Fibroblast of skin of left biceps (primary cell): Measurements from ENCODE around the gene SLC30A10.
"Not testable (repeated sequence)": the region's sequence is repeated elsewhere in the genome, so short reads cannot be mapped to it uniquely, and the experiment has no call there.

Experiments used
- DNase-seq, 2 experiments: peaks; one replicate each; pipeline ENCODE4 v3.0.0-alpha.2; 2013; ENCODE audit warnings: low read depth in 2 of 2

SLC30A10 gene

DNA sequence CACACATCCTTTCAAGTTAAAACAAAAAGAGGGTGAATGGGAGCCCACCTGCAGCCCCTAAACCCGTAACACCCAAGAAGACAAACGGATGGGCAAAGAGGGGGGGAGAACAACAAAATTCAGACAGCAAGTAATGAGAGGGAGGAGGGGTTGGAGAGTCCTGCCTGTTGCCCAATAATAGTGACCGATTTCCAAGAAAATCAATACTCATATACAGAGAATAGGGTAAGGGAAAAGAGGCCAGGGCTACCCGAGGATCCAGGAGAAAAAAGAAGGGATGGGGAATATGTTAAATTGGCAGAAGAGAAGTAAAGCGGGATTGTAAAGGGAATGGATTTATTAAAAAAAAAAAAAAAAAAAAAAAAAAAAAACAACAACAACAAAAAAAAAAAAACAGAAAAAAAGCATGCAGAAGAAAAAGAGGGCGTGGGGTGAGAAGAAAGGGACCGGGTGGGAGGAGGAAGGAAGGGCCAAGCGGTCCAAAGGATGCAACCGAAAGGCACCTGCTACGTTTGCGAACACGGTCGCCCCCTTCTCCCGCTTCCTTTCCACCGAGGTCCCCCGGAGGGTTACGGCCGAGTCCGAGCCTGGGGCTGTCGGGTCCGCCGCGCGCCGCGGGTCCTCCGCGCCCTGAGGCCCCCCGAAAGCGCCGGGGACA, 930 bp downstream of the SLC30A10 start:
- DNase-seq: no peak

GRCh38 chr1:219926363-219926998, 1.9 kb downstream of the SLC30A10 start:
- DNase-seq: no peak

- no peak for DNase-seq
Observed at GRCh38 chr1:219924342-219924741, 4.0 kb downstream of the SLC30A10 start.

DNA sequence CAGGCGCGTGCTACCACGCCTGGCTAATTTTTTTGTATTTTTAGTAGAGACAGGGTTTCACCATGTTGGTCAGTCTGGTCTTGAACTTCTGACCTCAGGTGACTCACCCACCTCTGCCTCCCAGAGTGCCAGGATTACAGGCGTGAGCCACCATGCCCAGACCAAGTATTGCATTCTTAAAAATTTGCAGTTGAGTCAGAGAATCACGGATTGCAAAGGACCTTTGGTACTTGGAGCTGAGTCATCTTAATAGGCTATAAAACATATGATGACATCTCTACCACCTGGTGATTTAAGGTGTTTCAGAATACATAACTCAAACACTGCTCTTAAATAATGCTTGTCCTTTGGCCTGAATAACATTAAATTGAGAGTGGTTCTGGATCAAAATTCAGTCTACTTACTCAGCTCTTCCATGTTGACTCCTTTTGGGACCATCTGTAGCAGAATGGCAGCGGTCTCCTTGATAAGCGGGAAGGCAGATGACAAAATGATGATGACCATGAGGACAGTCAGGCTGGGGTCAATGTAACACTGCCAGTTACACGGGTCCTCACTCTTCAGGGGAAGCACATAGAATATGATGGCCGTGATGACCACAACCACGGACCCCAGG, 10.4 kb downstream of the SLC30A10 start:
- no peak for DNase-seq

DNA sequence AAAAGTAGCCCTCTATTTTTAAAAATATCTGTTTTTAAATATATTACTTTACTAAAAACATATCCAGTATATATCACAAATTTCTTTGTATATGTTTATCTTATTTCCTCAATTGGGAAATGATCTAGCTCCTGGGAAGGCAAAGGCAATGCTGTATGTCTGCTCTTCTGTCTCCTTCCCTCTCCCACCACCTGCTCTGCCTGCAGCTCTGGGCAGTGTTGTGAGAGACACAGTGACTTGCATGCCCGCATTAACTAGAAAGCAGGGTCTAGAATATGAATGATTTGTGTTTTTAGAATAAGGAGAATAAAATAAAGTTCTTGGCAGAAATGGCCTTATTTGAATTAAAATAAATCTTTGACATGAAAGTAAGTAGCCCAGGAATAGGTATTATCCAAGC, 11.1 kb downstream of the SLC30A10 start:
- no peak for DNase-seq

- DNase-seq: no peak
Observed at GRCh38 chr1:219916257-219916656, 12.1 kb downstream of the SLC30A10 start.

DNA sequence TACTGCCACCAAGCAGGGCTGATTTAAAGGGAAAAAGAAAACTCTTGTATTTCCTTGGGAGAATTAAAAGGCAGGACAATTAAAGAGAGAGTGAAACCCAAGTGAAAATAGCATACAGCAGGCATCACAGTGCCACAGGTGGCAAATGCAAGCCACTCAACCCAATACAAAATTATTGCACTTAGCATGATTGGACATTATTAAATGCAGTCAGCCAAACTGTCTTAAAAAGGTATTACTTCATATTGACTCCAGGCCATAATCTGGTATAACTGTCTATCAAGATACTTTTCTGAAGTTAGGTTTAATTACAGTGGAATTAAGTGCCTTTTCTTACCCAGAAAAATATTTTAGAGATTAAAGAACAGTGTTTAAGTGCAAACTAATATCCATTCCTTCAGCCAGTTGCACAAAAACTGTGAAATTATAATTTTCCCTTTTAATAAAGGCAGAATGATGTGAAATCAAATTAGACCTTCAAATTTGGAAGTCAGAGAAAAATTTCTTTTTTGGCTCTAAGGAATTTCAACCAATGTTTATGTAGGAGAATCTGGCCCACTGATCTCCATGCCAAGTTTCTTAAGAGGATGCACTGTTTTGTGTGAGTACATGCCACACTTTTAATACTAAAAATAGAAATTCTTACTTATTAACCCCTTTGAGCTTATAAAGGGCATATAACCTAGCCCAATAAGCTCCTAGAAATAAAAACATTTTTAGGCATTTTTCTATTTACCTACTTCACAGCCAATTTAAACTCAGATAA, 15.2 kb downstream of the SLC30A10 start:
- DNase-seq: no peak

GRCh38 chr1:219910716-219911115, 17.6 kb downstream of the SLC30A10 start:
- DNase-seq: no peak

DNA sequence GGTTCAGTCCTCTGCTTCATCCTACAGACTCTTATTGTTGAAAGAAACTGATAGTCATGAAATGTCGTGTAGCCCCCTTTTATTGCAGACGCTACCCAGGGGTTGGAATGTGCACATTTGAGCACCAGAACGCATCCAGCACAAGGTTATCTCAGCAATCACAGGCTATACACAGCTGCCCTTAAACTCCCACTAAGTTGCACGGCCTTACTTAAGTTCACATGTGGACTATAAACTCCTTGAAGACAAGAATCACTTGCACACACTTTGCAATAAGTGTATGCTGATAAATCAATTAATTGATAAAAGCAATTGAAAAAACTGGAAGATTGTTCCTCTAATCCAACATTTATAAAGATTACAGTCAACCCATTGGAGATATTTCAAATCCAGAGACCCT, 18.9 kb downstream of the SLC30A10 start:
- DNase-seq: no peak

DNA sequence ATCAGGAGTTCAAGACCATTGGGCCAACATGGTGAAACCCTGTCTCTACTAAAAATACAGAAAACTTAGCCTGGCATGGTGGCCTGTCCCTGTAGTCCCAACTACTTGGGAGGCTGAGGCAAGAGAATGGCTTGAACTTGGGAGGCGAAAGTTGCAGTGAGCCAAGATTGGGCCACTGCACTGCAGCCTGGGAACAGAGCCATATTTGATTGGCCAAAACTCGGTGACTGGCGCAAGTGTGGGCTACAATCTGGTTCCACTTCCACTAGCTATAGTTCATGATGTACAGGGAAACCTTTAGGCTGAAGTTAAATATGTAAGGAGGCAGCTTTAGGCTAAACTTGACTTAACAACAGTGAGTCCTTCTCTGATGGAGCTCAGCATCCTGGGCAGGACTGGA, 20.2 kb downstream of the SLC30A10 start:
- no peak for DNase-seq

DNA sequence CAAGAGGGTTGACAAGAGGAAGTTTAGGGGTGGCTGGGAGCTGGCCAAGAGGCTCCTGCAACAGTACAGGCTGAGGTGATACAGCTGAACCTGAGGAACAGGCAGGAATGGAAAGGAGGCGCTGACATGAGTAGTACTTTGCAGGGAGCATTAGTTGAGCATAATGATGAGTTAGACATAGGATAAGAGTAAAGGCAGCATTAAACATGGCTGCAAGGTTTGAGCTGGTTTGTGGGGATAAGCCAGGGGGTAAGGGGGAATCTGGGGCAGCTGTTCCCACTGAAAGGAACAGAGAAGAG, 20.6 kb downstream of the SLC30A10 start:
- no peak for DNase-seq

DNA sequence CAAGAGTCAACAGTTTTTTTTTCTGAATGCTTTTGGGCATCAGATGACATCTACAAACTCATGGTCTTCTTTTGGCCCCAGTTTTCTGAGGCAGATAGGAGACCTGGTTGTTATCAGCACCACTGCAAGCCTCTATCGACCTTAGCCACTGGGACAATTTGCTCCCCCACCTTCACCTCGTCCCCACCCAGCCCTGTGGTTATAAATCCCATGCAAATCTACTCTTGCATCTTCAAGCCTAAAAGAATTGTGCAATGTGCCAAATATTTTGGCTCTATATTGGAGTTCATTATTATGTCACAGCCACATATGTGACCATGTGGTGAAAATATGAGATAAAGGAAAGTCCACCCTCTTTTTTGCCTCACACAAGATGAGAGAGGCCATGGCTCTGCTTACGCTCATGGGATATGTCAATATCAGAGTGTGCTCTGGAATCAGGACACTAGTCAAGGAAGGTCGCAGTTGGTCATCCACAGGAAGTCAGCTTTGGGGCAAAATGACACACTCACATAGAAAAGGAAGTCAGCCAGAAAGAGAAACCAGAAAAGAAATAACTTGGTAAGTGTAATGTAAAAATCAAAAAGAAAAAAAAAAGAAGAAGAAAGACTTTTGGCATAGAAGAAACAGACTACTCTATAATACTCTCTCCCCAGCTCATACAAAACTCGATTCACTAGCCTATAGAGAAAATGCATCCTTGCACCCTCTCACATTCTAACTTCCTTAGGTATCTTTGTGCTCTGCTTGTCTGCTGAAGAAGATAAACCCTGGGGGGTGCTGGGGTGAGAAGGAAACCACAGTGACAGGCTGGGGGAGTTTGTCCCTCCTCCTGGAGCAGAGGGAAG, 21.2 kb downstream of the SLC30A10 start:
- no peak for DNase-seq

DNA sequence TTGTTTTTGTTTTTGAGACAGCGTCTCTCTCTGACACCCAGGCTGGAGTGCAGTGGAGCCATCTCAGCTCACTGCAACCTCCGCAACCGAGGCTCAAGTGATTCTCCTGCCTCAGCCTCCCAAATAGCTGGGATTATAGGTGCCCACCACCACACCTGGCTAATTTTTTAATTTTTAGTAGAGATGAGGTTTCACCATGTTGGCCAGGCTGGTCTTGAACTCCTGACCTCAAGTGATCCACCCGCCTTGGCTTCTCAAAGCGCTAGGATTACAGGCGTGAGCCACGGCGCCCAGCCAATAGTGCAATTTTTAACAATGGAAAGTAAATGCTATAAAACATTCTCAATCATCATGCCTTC, 21.8 kb downstream of the SLC30A10 start:
- not testable (repeated sequence) for DNase-seq

- DNase-seq: no peak
Observed at GRCh38 chr1:219905524-219905923, 22.8 kb downstream of the SLC30A10 start.

- DNase-seq: no peak
Observed at GRCh38 chr1:219904934-219905333, 23.4 kb downstream of the SLC30A10 start.

GRCh38 chr1:219903353-219903871, 24.9 kb downstream of the SLC30A10 start:
- no peak for DNase-seq

DNA sequence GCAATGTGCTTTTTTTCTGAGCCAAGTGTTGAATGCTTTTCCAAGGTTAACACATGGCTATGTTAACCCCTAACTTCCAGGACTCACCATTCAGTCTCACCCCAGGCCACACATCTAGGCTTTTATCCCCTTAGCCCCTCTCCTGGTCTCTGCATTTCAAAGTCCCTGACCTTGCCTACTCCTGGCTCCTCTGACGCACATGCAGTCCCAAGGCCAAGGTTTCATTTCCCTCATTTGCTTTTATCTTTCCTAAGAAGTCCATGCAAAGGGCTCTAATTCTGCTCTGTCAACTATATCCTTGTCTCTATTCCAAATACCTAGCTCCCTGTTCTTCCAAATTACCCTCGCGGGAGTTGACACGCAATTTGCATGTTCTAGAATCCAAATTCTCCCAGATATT, 25.4 kb downstream of the SLC30A10 start:
- no peak for DNase-seq

- no peak for DNase-seq
Observed at GRCh38 chr1:219900882-219901281, 27.5 kb downstream of the SLC30A10 start.

GRCh38 chr1:219900201-219900600, 28.2 kb downstream of the SLC30A10 start:
- DNase-seq: no peak

DNA sequence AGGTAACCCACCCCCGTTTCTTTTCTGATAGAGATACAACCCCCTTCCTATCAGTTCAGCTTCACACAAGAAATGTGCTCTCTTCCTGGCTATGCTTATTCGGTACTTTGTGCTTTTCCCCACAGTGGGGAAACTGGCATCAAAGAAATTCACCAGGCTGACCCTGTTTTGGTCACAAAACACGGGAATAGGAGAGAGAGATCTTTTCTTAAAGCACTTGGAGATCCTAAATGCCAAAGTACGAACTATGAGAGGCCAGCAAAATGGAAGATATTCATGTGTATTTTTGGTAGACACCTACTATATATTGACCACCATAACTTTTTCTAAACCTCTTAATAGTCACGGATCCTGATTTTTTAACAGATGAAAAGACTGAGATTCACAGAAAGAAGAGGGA, 30.0 kb downstream of the SLC30A10 start:
- DNase-seq: no peak

- DNase-seq: no peak
Observed at GRCh38 chr1:219897914-219898313, 30.4 kb downstream of the SLC30A10 start.

GRCh38 chr1:219892271-219892670, 36.1 kb downstream of the SLC30A10 start:
- DNase-seq: not testable (repeated sequence)
